Nephron (organoid): ENCODE results near the gene BIRC2.

Source experiments
- H3K27ac Mint-ChIP-seq, 3 experiments: 2 replicates each; pipeline ENCODE4 v1.8.0; 2020; ENCODE audit warnings: mixed read lengths in 3 of 3, mild to moderate bottlenecking in 2 of 3, moderate library complexity in 1 of 3
- H3K27me3 Mint-ChIP-seq: 2 replicates; pipeline ENCODE4 v1.8.0; 2021; ENCODE audit warnings: low read depth, mild to moderate bottlenecking, moderate library complexity, mixed read lengths
- H3K36me3 Mint-ChIP-seq: 2 replicates; pipeline ENCODE4 v1.8.0; 2020; ENCODE audit warnings: low read depth, mixed read lengths
- H3K4me1 Mint-ChIP-seq: 2 replicates; pipeline ENCODE4 v1.8.0; 2020; ENCODE audit warnings: mixed read lengths
- H3K4me3 Mint-ChIP-seq, 3 experiments: 2 replicates each; pipeline ENCODE4 v1.8.0; 2020; ENCODE audit warnings: mild to moderate bottlenecking in 3 of 3, mixed read lengths in 3 of 3, moderate library complexity in 2 of 3
- H3K9me3 Mint-ChIP-seq: 2 replicates; pipeline ENCODE4 v1.8.0; 2020; ENCODE audit warnings: mixed read lengths
- CTCF ChIP-seq, 3 experiments: fragments of 200-600 bp; sonication (generic); IDR thresholded peaks; one replicate each; pipeline ENCODE4 v1.5.0; 2021; ENCODE audit warnings: antibody characterized with exemption in 3 of 3; ENCODE audit not compliant: unreplicated experiment in 3 of 3

Gene BIRC2

GRCh38 chr11:102406099-102406498 is 59.1 kb downstream of the BIRC2 start:
- no peak for TF ChIP-seq CTCF (IDR thresholded peaks at IDR 0.05; ENCODE audit: unreplicated experiment in 3 of 3)
- Mint-ChIP-seq H3K27me3 (no peaks in the 10 kb centered on the region), H3K9me3 (no peaks in the 10 kb centered on the region), H3K4me1 (peaks cover 33% of the 10 kb centered on the region), H3K27ac (no peak overlapping the region), H3K36me3 (peaks cover 55% of the 10 kb centered on the region), H3K4me3 (no peak overlapping the region)

- Mint-ChIP-seq H3K4me1 (peaks cover 33% of the 10 kb centered on the region), H3K4me3 (no peak overlapping the region), H3K9me3 (no peaks in the 10 kb centered on the region), H3K27ac (no peak overlapping the region), H3K27me3 (no peaks in the 10 kb centered on the region), H3K36me3 (peaks cover 43% of the 10 kb centered on the region)
- TF ChIP-seq CTCF (IDR thresholded peaks at IDR 0.05; ENCODE audit: unreplicated experiment in 3 of 3): no peak
Observed at GRCh38 chr11:102407901-102408300, 60.9 kb downstream of the BIRC2 start.

- no peak overlapping the region for H3K27ac Mint-ChIP-seq
- H3K4me1 Mint-ChIP-seq: peaks cover 33% of the 10 kb centered on the region
- no peak overlapping the region for H3K4me3 Mint-ChIP-seq
- no peaks in the 10 kb centered on the region for H3K9me3 Mint-ChIP-seq
- H3K27me3 Mint-ChIP-seq: no peaks in the 10 kb centered on the region
- no peak for TF ChIP-seq CTCF (IDR thresholded peaks at IDR 0.05; ENCODE audit: unreplicated experiment in 3 of 3)
- H3K36me3 Mint-ChIP-seq: peaks cover 39% of the 10 kb centered on the region
Observed at GRCh38 chr11:102408339-102408738, 61.3 kb downstream of the BIRC2 start.

- H3K36me3 Mint-ChIP-seq: peaks cover 47% of the 10 kb centered on the region
- peak overlapping the region in 2 of 3 experiments; percentile 13 to 20 for H3K27ac Mint-ChIP-seq
- H3K27me3 Mint-ChIP-seq: no peaks in the 10 kb centered on the region
- H3K9me3 Mint-ChIP-seq: peaks cover 17% of the 10 kb centered on the region
- peaks cover 27% of the 10 kb centered on the region for H3K4me1 Mint-ChIP-seq
- no peak for TF ChIP-seq CTCF (IDR thresholded peaks at IDR 0.05; ENCODE audit: unreplicated experiment in 3 of 3)
- no peak overlapping the region for H3K4me3 Mint-ChIP-seq
Observed at GRCh38 chr11:102410382-102410784, 63.4 kb downstream of the BIRC2 start.

- no peak overlapping the region for H3K27ac Mint-ChIP-seq
- peaks cover 22% of the 10 kb centered on the region for H3K9me3 Mint-ChIP-seq
- no peak for TF ChIP-seq CTCF (IDR thresholded peaks at IDR 0.05; ENCODE audit: unreplicated experiment in 3 of 3)
- no peak overlapping the region for H3K4me3 Mint-ChIP-seq
- H3K4me1 Mint-ChIP-seq: peaks cover 27% of the 10 kb centered on the region
- H3K36me3 Mint-ChIP-seq: peaks cover 45% of the 10 kb centered on the region
- H3K27me3 Mint-ChIP-seq: no peaks in the 10 kb centered on the region
Observed at GRCh38 chr11:102411142-102411541, 64.1 kb downstream of the BIRC2 start.

- Mint-ChIP-seq H3K36me3 (peaks cover 57% of the 10 kb centered on the region), H3K27me3 (no peaks in the 10 kb centered on the region), H3K4me3 (no peak overlapping the region), H3K27ac (no peak overlapping the region), H3K4me1 (peaks cover 14% of the 10 kb centered on the region), H3K9me3 (peaks cover 34% of the 10 kb centered on the region)
- no peak for TF ChIP-seq CTCF (IDR thresholded peaks at IDR 0.05; ENCODE audit: unreplicated experiment in 3 of 3)
Observed at GRCh38 chr11:102413497-102413896, 66.5 kb downstream of the BIRC2 start.
